ENCODE results near the gene MEPE. TPM values are rescaled to one million over a fixed set of nuclear protein-coding genes. Genes with fewer than 3 reads are reported as not detected.

MEPE gene
- polyA plus RNA-seq, 1 donor from 2014 or later: not detected

- no peaks in the 10 kb centered on the region for H3F3A ChIP-seq (ENCODE audit: insufficient read depth, low read length, poor library complexity, severe bottlenecking)
- H3K4me2 ChIP-seq (ENCODE audit: low read length): no peak overlapping the region
- no peaks in the 10 kb centered on the region for H4K20me1 ChIP-seq (ENCODE audit: insufficient read depth)
- H2AFZ ChIP-seq (ENCODE audit: low read depth, low read length): no peak overlapping the region
- no peaks in the 10 kb centered on the region for H3K9me3 ChIP-seq (ENCODE audit: low read length)
- no peaks in the 10 kb centered on the region for H3K27me3 ChIP-seq (ENCODE audit: insufficient read depth, low read depth, low read length)
- H3K27ac ChIP-seq (ENCODE audit: low read length): no peak overlapping the region
- no peaks in the 10 kb centered on the region for H3K79me2 ChIP-seq (replicated peaks; ENCODE audit: insufficient read depth, low read length)
- H3K4me3 ChIP-seq (ENCODE audit: low read length): no peak overlapping the region
- no peaks in the 10 kb centered on the region for H3K36me3 ChIP-seq (ENCODE audit: insufficient read depth, low read length)
- no peaks in the 10 kb centered on the region for H3K9me2 ChIP-seq (ENCODE audit: insufficient read depth, low read length)
- no peak for TF ChIP-seq SMC3 (conservative IDR thresholded peaks at IDR 0.05; ENCODE audit: poor library complexity)
- TF ChIP-seq CTCF (IDR thresholded peaks at IDR 0.05; ENCODE audit: poor library complexity, severe bottlenecking): no peak
- TF ChIP-seq REST (IDR thresholded peaks at IDR 0.05; ENCODE audit: borderline replicate concordance): no peak
- no peak for TF ChIP-seq POLR2AphosphoS5 (IDR thresholded peaks at IDR 0.05)
- TF ChIP-seq EP300 (conservative IDR thresholded peaks at IDR 0.05; ENCODE audit: poor library complexity, severe bottlenecking): no peak
- TF ChIP-seq EZH2 (IDR thresholded peaks at IDR 0.05; ENCODE audit: borderline replicate concordance, insufficient read depth, low read length, poor library complexity, severe bottlenecking): no peak
- no peak for TF ChIP-seq TAF1 (IDR thresholded peaks at IDR 0.05; ENCODE audit: low read depth)
- no peak for TF ChIP-seq RAD21 (conservative IDR thresholded peaks at IDR 0.05)
- no peak overlapping the region for H3K9ac ChIP-seq (ENCODE audit: low read length)
Observed at GRCh38 chr4:87804871-87805270, 27.9 kb upstream of the MEPE start.

- Histone ChIP-seq H3F3A (ENCODE audit: insufficient read depth, low read length, poor library complexity, severe bottlenecking) (no peaks in the 10 kb centered on the region), H3K36me3 (ENCODE audit: insufficient read depth, low read length) (no peaks in the 10 kb centered on the region), H3K27ac (ENCODE audit: low read length) (no peak overlapping the region), H3K4me3 (ENCODE audit: low read length) (no peak overlapping the region), H3K79me2 (replicated peaks; ENCODE audit: insufficient read depth, low read length) (no peaks in the 10 kb centered on the region), H4K20me1 (ENCODE audit: insufficient read depth) (no peaks in the 10 kb centered on the region), H2AFZ (ENCODE audit: low read depth, low read length) (no peak overlapping the region), H3K4me2 (ENCODE audit: low read length) (no peak overlapping the region), H3K9ac (ENCODE audit: low read length) (no peak overlapping the region), H3K9me2 (ENCODE audit: insufficient read depth, low read length) (no peaks in the 10 kb centered on the region), H3K9me3 (ENCODE audit: low read length) (no peaks in the 10 kb centered on the region), H3K27me3 (ENCODE audit: insufficient read depth, low read depth, low read length) (no peaks in the 10 kb centered on the region)
- TF ChIP-seq POLR2AphosphoS5 (IDR thresholded peaks at IDR 0.05): no peak
- no peak for TF ChIP-seq TAF1 (IDR thresholded peaks at IDR 0.05; ENCODE audit: low read depth)
- TF ChIP-seq EZH2 (IDR thresholded peaks at IDR 0.05; ENCODE audit: borderline replicate concordance, insufficient read depth, low read length, poor library complexity, severe bottlenecking): no peak
- no peak for TF ChIP-seq RAD21 (conservative IDR thresholded peaks at IDR 0.05)
- no peak for TF ChIP-seq CTCF (IDR thresholded peaks at IDR 0.05; ENCODE audit: poor library complexity, severe bottlenecking)
Observed at GRCh38 chr4:87805971-87806370, 26.8 kb upstream of the MEPE start.
